Activated T-cell treated with anti-CD3 and anti-CD28 coated beads, Interleukin-2, amount 50 U/mL, for 4 hours (primary cell): Measurements from ENCODE around the gene RAB1B. TPM values are rescaled to one million over a fixed set of nuclear protein-coding genes. Genes with fewer than 3 reads are reported as not detected.
"Not testable (repeated sequence)": the region's sequence is repeated elsewhere in the genome, so short reads cannot be mapped to it uniquely, and the experiment has no call there.

ENCODE experiments used
- ATAC-seq, 2 donors: fragments of 200-7000 bp; cut with Tn5 transposase; one replicate each; pipeline ENCODE4 v1.10.0; 2021
- DNase-seq: peaks from one replicate; pipeline ENCODE4 v3.0.0-alpha.2; 2020
- H3K27me3 Mint-ChIP-seq: one replicate; pipeline ENCODE4 v1.8.0; 2021; ENCODE audit warnings: low read depth, mixed read lengths
- H3K36me3 Mint-ChIP-seq: one replicate; pipeline ENCODE4 v1.8.0; 2022; ENCODE audit warnings: mixed read lengths; ENCODE audit not compliant: insufficient read depth
- H3K4me1 Mint-ChIP-seq: one replicate; pipeline ENCODE4 v1.8.0; 2021; ENCODE audit warnings: low read depth, mixed read lengths
- H3K4me3 Mint-ChIP-seq: one replicate; pipeline ENCODE4 v1.8.0; 2021; ENCODE audit warnings: mild to moderate bottlenecking, moderate library complexity, mixed read lengths
- H3K9me3 Mint-ChIP-seq: one replicate; pipeline ENCODE4 v1.8.0; 2021; ENCODE audit warnings: mixed read lengths
- total RNA-seq, 3 donors: library from RNA; stranded (reverse); gene quantifications; one replicate each; pipeline ENCODE4 v1.2.1, GENCODE V29; 2021

Gene RAB1B
- total RNA-seq, 3 donors from 2014 or later, result 118 to 125 (median 120) TPM

DNA sequence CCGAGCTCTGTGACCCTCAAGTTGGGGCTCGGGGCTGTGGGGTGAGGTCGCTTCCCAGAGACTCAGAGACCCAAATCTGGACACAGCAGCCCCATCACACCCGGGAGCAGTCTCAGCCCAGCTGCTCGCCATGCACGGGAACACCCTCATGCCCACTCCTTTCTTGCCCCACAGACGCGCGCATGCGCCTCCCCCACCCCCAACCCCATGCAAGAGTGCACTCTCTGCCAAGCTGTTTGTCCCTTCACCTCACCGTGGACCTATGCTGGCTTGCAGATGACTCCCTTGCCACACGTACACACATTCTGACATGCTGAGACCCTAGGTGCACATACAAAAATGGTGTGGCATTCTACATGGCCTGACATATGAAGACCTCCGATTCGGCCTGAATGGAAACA is 48.9 kb downstream of the RAB1B start:
- Mint-ChIP-seq H3K36me3 (no peaks in the 10 kb centered on the region), H3K4me3 (peak overlapping the region; percentile 47), H3K9me3 (no peaks in the 10 kb centered on the region), H3K4me1 (peaks cover 57% of the 10 kb centered on the region), H3K27me3 (peaks cover 2% of the 10 kb centered on the region)
- DNase-seq, result peak; percentile 28
- ATAC-seq, result no peak

GRCh38 chr11:66317723-66318599 is 49.5 kb downstream of the RAB1B start:
- no peaks in the 10 kb centered on the region for H3K36me3 Mint-ChIP-seq
- H3K4me3 Mint-ChIP-seq, result peak overlapping the region; percentile 21
- peak; percentile 56 to 58 for ATAC-seq
- DNase-seq, result no peak
- H3K4me1 Mint-ChIP-seq, result peaks cover 55% of the 10 kb centered on the region
- H3K27me3 Mint-ChIP-seq, result peaks cover 2% of the 10 kb centered on the region
- no peaks in the 10 kb centered on the region for H3K9me3 Mint-ChIP-seq

- peaks cover 2% of the 10 kb centered on the region for H3K27me3 Mint-ChIP-seq
- DNase-seq (no peak), ATAC-seq (no peak)
- no peak overlapping the region for H3K4me3 Mint-ChIP-seq
- H3K4me1 Mint-ChIP-seq, result peaks cover 51% of the 10 kb centered on the region
- H3K9me3 Mint-ChIP-seq, result no peaks in the 10 kb centered on the region
- H3K36me3 Mint-ChIP-seq, result no peaks in the 10 kb centered on the region
These were observed 50.1 kb downstream of the RAB1B start for GRCh38 chr11:66318600-66318970.

GRCh38 chr11:66320289-66320688 is 51.9 kb downstream of the RAB1B start:
- ATAC-seq, H3K4me3 Mint-ChIP-seq, H3K27me3 Mint-ChIP-seq, H3K9me3 Mint-ChIP-seq, DNase-seq, H3K36me3 Mint-ChIP-seq: not testable (repeated sequence)
- peaks cover 39% of the 10 kb centered on the region for H3K4me1 Mint-ChIP-seq

- ATAC-seq, H3K27me3 Mint-ChIP-seq, H3K4me3 Mint-ChIP-seq, H3K36me3 Mint-ChIP-seq, DNase-seq, H3K9me3 Mint-ChIP-seq: not testable (repeated sequence)
- peaks cover 37% of the 10 kb centered on the region for H3K4me1 Mint-ChIP-seq
These were observed 52.3 kb downstream of the RAB1B start for GRCh38 chr11:66320748-66321147.

- Mint-ChIP-seq H3K27me3 (peaks cover 2% of the 10 kb centered on the region), H3K4me3 (no peak overlapping the region), H3K9me3 (no peaks in the 10 kb centered on the region), H3K4me1 (peaks cover 39% of the 10 kb centered on the region), H3K36me3 (no peaks in the 10 kb centered on the region)
- DNase-seq (no peak), ATAC-seq (no peak)
These were observed 53.2 kb downstream of the RAB1B start for GRCh38 chr11:66321606-66322005.

DNA sequence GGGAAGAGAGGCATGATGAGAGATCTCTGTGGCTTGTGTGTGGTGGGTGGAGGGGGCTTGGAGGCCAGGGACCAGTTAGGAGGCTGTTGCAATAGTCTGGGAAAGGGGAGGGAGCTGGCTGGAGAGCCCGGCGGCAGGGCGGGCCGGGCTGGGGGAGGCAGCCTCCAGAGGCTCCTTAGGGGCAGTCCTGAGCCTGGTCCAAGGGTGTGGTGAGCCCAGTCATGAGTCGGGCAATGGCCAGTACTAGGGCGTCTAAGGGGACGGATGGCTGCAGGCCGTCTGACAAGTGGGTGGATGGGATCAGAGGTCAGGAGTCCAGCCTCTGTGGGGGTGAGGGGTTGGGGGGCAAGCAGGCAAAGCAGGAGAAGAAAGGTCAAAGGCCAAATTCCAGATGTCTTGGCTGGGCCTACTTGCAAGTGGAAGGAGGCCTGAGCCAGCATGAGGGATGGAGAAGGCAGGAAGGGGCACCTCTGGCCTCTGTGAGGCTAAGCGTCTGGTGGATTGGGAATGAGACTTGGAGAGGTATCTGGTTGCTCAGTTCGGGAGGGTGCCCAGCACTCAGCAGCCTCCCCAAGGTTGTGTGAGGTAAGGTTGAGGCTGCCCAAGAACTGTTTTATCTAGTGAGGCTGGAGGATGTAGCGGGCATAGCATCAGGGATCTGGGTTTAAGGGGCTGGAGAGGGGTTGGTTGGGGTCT is 54.4 kb downstream of the RAB1B start:
- Mint-ChIP-seq H3K36me3 (no peaks in the 10 kb centered on the region), H3K27me3 (peaks cover 2% of the 10 kb centered on the region), H3K4me3 (no peak overlapping the region), H3K9me3 (no peaks in the 10 kb centered on the region), H3K4me1 (peaks cover 41% of the 10 kb centered on the region)
- DNase-seq, result no peak
- no peak for ATAC-seq

GRCh38 chr11:66323684-66324083 is 55.2 kb downstream of the RAB1B start:
- Mint-ChIP-seq H3K36me3 (no peaks in the 10 kb centered on the region), H3K4me3 (no peak overlapping the region), H3K9me3 (no peaks in the 10 kb centered on the region), H3K4me1 (peaks cover 41% of the 10 kb centered on the region), H3K27me3 (peaks cover under 1% of the 10 kb centered on the region)
- no peak for ATAC-seq
- no peak for DNase-seq

- no peak for DNase-seq
- no peaks in the 10 kb centered on the region for H3K27me3 Mint-ChIP-seq
- H3K4me3 Mint-ChIP-seq, result no peak overlapping the region
- no peak for ATAC-seq
- no peaks in the 10 kb centered on the region for H3K9me3 Mint-ChIP-seq
- peaks cover 32% of the 10 kb centered on the region for H3K4me1 Mint-ChIP-seq
- H3K36me3 Mint-ChIP-seq, result no peaks in the 10 kb centered on the region
These were observed 56.2 kb downstream of the RAB1B start for GRCh38 chr11:66324664-66325063.

DNA sequence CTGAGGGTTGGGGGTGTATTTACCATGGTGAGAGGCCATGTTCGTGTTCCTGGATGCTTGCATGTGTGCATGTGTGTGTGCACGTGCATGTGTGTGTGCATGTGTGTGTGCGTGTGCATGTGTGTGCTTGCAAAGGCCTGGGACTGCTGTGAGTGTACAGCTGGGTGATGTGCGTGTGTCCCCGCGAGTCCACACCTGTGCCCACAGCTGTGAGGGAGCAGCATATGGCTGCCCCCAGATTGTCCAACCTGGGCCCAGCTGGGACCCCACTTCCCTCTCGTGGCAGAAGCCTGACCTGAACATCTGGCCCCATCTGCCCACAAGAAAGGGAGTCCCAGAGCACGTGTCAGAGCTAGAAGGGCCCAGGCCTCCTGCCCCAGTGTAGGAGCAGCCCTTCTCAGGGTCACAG is 56.8 kb downstream of the RAB1B start:
- Mint-ChIP-seq H3K36me3 (no peaks in the 10 kb centered on the region), H3K27me3 (no peaks in the 10 kb centered on the region), H3K4me3 (no peak overlapping the region), H3K4me1 (peaks cover 28% of the 10 kb centered on the region), H3K9me3 (no peaks in the 10 kb centered on the region)
- DNase-seq (no peak), ATAC-seq (no peak)

DNA sequence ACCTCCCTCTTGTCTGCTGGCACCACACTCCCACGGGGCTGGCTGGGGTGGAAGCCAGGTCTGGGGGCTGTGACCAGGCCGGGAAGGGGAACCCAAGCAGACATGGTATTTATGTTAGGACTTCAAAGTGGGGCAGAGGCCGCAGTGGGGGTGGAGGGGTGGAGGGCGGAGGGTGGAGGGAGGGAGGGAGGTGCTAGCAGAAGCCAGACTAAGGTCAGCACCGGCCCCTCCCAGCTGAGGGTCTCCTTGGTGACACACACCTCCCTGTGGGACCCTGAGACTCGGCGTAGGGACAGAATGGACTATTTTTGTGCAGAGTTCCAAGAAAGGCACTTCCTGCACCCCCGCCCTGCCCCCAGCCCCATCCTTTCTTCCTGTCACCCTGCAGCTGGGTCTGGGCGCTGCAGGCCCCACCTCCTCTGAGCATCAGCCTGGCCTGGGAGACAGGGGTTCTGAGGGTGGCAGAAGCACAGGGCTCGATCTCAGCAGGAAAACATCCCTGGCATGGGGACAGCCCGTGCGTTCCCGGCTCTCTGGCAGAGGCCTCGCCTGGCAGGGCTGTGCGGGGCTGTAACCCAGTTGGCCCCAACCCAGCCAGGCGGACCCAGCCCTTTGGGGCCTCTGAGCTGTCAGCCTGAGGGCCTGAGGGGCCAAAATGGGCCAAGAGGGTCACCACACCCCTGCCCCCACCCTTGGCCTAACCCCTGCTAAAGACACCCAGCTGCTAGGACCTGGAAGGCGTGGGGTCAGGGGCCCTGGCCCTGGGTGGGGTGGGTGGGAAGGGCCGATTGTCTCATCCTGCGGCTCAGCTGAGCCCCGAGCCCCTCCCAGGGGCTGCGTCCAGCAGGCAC is 58.0 kb downstream of the RAB1B start:
- H3K4me3 Mint-ChIP-seq, result no peak overlapping the region
- no peaks in the 10 kb centered on the region for H3K27me3 Mint-ChIP-seq
- H3K36me3 Mint-ChIP-seq, result no peaks in the 10 kb centered on the region
- peak; percentile 18 to 21 for ATAC-seq
- no peak for DNase-seq
- peaks cover 28% of the 10 kb centered on the region for H3K4me1 Mint-ChIP-seq
- H3K9me3 Mint-ChIP-seq, result no peaks in the 10 kb centered on the region

Other genes with a start within 250 kb of the RAB1B start
- not detected for gene CATSPER1, start 242.2 kb upstream of the RAB1B start, total RNA-seq
- not detected for gene GAL3ST3, start 219.5 kb upstream of the RAB1B start, total RNA-seq
- gene SF3B2, start 216.3 kb upstream of the RAB1B start, total RNA-seq, result 100 to 1,000 TPM; 368 to 384 (median 376) TPM
- 10 to 100 TPM; 43.4 to 46.3 (median 44.8) TPM for gene PACS1, start 198.4 kb upstream of the RAB1B start, total RNA-seq
- gene KLC2, start 10.9 kb upstream of the RAB1B start, total RNA-seq, result 10 to 100 TPM; 86.3 to 92.2 (median 89.2) TPM
- gene CNIH2, start 9.5 kb downstream of the RAB1B start, total RNA-seq, result 1 to 10 TPM; 1.4 to 1.8 (median 1.7) TPM
- gene YIF1A, start 20.5 kb downstream of the RAB1B start, total RNA-seq, result 100 to 1,000 TPM; 154 to 170 (median 159) TPM
- under 1 TPM in 1 of 3 donors, not detected in 2; 0.11 TPM for gene TMEM151A, start 23.3 kb downstream of the RAB1B start, total RNA-seq
- gene CD248, start 48.4 kb downstream of the RAB1B start, total RNA-seq, result 1 to 10 TPM in 1 of 3 donors, under 1 TPM in 2; 0.65 to 1.5 (median 0.82) TPM
- gene RIN1, start 67.8 kb downstream of the RAB1B start, total RNA-seq, result 1 to 10 TPM; 1.4 to 2.2 (median 1.7) TPM
- gene BRMS1, start 76.5 kb downstream of the RAB1B start, total RNA-seq, result 100 to 1,000 TPM in 1 of 3 donors, 10 to 100 TPM in 2; 91.1 to 105 (median 94.9) TPM
- 10 to 100 TPM in 1 of 3 donors, 1 to 10 TPM in 2; 6.4 to 10.3 (median 8.0) TPM for gene B4GAT1, start 79.0 kb downstream of the RAB1B start, total RNA-seq
- 10 to 100 TPM; 10.5 to 15.7 (median 11.4) TPM for gene SLC29A2, start 103.1 kb downstream of the RAB1B start, total RNA-seq
- gene NPAS4, start 152.4 kb downstream of the RAB1B start, total RNA-seq, result not detected
- gene MRPL11, start 170.2 kb downstream of the RAB1B start, total RNA-seq, result 100 to 1,000 TPM; 124 to 141 (median 129) TPM
- 1 to 10 TPM; 4.9 to 8.5 (median 7.8) TPM for gene PELI3, start 198.3 kb downstream of the RAB1B start, total RNA-seq
- 100 to 1,000 TPM; 123 to 142 (median 132) TPM for gene DPP3, start 211.8 kb downstream of the RAB1B start, total RNA-seq
- gene BBS1, start 242.0 kb downstream of the RAB1B start, total RNA-seq, result 10 to 100 TPM; 13.1 to 13.8 (median 13.6) TPM